Activated B cell treated with CpG ODN at 0.5 μM for 24 hours (primary cell): ENCODE measurements around the gene SEMA4G. TPM values are rescaled to one million over a fixed set of nuclear protein-coding genes. Genes with fewer than 3 reads are reported as not detected.

Source experiments
- ATAC-seq: fragments of 200-7000 bp; cut with Tn5 transposase; one replicate; pipeline ENCODE4 v1.10.0; 2021; ENCODE audit warnings: low read depth, mild to moderate bottlenecking, moderate library complexity
- CTCF ChIA-PET: fragments of 350-600 bp; sonication (Branson Sonifier 250); formaldehyde crosslinking; loops from one replicate; lab custom pipeline; 2021; ENCODE audit warnings: antibody characterized with exemption; lab: Charles Lee
- POLR2A ChIA-PET: fragments of 350-600 bp; sonication (Branson Sonifier 250); formaldehyde crosslinking; loops from one replicate; lab custom pipeline; 2021; ENCODE audit warnings: antibody characterized with exemption; lab: Charles Lee
- DNase-seq: peaks from one replicate; pipeline ENCODE4 v3.0.0; 2022
- H3K27ac Mint-ChIP-seq: one replicate; pipeline ENCODE4 v1.8.0; 2020; ENCODE audit warnings: mixed read lengths
- H3K27me3 Mint-ChIP-seq: one replicate; pipeline ENCODE4 v1.8.0; 2021; ENCODE audit warnings: mixed read lengths
- H3K36me3 Mint-ChIP-seq: one replicate; pipeline ENCODE4 v1.8.0; 2021; ENCODE audit warnings: low read depth, mixed read lengths
- H3K4me1 Mint-ChIP-seq: one replicate; pipeline ENCODE4 v1.8.0; 2021; ENCODE audit warnings: mixed read lengths
- H3K4me3 Mint-ChIP-seq: one replicate; pipeline ENCODE4 v1.8.0; 2020; ENCODE audit warnings: mild to moderate bottlenecking, mixed read lengths
- H3K9me3 Mint-ChIP-seq: one replicate; pipeline ENCODE4 v1.8.0; 2020; ENCODE audit warnings: mixed read lengths
- intact Hi-C: fragments of 100-400 bp; cut with micrococcal nuclease; formaldehyde crosslinking; loops from one replicate; pipeline ENCODE4 v1.15.1; 2024
- total RNA-seq: library from RNA; stranded (reverse); gene quantifications from 2 replicates; pipeline ENCODE4 v1.2.3, GENCODE V29; 2022
- TF ChIP-seq, protein P1 (sequence below): fragments of 200-600 bp; IDR thresholded peaks from one replicate; pipeline ENCODE4 v1.8.0; 2022; ENCODE audit warnings: antibody characterized with exemption, mild to moderate bottlenecking

Gene SEMA4G
- total RNA-seq, 1 donor from 2014 or later, result 0.60 TPM

DNA sequence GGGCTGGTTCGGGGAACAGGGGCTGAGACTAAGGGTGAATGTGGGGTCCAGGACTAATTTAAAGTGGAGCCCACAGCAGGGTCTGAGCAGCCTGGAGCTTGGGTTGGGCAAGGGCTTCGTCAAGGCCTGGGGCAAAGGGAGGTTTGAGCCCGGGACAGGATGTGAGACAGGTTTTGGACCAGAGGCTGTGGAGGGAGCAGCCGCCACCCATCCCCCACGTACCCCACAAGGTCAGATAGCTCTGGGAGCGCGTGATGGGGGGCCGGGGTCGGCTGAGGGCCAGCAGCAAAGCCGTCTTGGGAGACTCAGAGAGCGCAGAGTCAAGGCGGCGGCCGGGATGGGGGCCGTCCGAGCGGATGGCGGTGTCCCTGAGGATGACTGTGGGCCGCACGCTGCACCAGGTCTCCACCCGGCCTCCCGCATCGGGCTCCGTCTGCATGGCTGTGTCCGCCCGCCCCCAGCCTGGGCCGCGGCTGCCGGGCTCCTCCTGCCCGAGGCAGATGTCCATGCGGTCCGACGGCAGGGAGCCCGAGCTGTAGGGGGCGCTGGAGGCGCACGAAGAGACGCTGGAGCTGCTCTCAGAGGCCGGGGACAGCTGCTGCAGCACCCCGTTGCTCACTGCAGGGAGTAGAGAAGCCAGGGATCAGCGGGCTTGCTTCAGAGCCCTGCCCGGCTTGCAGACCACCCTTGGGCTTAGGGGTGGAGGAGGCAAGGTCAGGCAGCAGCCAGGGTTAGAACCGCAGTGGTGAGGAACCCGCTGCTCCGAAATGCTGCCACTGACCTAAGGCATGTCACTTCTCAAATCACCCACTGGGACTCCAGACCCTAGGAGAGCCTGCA is 49.5 kb downstream of the SEMA4G start:
- ATAC-seq, result peak; percentile 59

More for the DNA sequence above, 49.5 kb downstream of the SEMA4G start:
- H3K27ac Mint-ChIP-seq, result no peak overlapping the region
- H3K27me3 Mint-ChIP-seq, result peaks cover 27% of the 10 kb centered on the region
- peak overlapping the region; percentile 39 for H3K4me3 Mint-ChIP-seq
- DNase-seq, result peak; percentile 39
- H3K36me3 Mint-ChIP-seq, result no peaks in the 10 kb centered on the region
- TF ChIP-seq, protein P1, sequence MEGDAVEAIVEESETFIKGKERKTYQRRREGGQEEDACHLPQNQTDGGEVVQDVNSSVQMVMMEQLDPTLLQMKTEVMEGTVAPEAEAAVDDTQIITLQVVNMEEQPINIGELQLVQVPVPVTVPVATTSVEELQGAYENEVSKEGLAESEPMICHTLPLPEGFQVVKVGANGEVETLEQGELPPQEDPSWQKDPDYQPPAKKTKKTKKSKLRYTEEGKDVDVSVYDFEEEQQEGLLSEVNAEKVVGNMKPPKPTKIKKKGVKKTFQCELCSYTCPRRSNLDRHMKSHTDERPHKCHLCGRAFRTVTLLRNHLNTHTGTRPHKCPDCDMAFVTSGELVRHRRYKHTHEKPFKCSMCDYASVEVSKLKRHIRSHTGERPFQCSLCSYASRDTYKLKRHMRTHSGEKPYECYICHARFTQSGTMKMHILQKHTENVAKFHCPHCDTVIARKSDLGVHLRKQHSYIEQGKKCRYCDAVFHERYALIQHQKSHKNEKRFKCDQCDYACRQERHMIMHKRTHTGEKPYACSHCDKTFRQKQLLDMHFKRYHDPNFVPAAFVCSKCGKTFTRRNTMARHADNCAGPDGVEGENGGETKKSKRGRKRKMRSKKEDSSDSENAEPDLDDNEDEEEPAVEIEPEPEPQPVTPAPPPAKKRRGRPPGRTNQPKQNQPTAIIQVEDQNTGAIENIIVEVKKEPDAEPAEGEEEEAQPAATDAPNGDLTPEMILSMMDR, result no peak
- intact Hi-C loops, result loop anchor here (1.0 kb wide), 1 partner anchor 12 kb away; the partner anchor contains the start of genes PDZD7 and SFXN3
- H3K9me3 Mint-ChIP-seq, result no peaks in the 10 kb centered on the region
- POLR2A ChIA-PET, result interaction anchor here (2.3 kb wide), 1 partner anchor 13 kb away, joined by 9 read pairs; the partner anchor contains the start of genes PDZD7 and SFXN3
- H3K4me1 Mint-ChIP-seq, result peaks cover 17% of the 10 kb centered on the region
- CTCF ChIA-PET, result interaction anchor here (0.9 to 1.8 kb wide), 6 partner anchors 11 to 53 kb away, joined by 3 to 20 read pairs (median 4); partner anchors contain the start of genes PDZD7 and SFXN3

Other genes with a start within 250 kb of the SEMA4G start
- gene PAX2, start 223.9 kb upstream of the SEMA4G start, total RNA-seq, result not detected in 2 replicates
- gene SLF2, start 56.5 kb upstream of the SEMA4G start, total RNA-seq, result 29.9 and 35.5 TPM in 2 replicates
- gene MRPL43, start 18.0 kb downstream of the SEMA4G start, total RNA-seq, result 44.2 and 46.3 TPM in 2 replicates
- gene TWNK, start 18.0 kb downstream of the SEMA4G start, total RNA-seq, result 19.2 and 20.5 TPM in 2 replicates
- gene LZTS2, start 30.3 kb downstream of the SEMA4G start, total RNA-seq, result 12.6 and 14.9 TPM in 2 replicates
- gene PDZD7, start 61.6 kb downstream of the SEMA4G start, total RNA-seq, result 0.11 TPM in 1 of 2 replicates, not detected in the other
- gene SFXN3, start 61.7 kb downstream of the SEMA4G start, total RNA-seq, result 9.5 and 9.8 TPM in 2 replicates
- 0.58 TPM in 1 of 2 replicates, not detected in the other for gene KAZALD1, start 92.5 kb downstream of the SEMA4G start, total RNA-seq
- not detected in 2 replicates for gene TLX1, start 161.8 kb downstream of the SEMA4G start, total RNA-seq